Measurements from ENCODE around the gene STK38L. TPM values are rescaled to one million over a fixed set of nuclear protein-coding genes. Genes with fewer than 3 reads are reported as not detected.

The STK38L gene
- total and polyA plus RNA-seq, 2 of the 8 experiments (the other 6 are each of a cell fraction or from before 2014, with no cell fraction given): 8.1 to 63.6 TPM

DNA sequence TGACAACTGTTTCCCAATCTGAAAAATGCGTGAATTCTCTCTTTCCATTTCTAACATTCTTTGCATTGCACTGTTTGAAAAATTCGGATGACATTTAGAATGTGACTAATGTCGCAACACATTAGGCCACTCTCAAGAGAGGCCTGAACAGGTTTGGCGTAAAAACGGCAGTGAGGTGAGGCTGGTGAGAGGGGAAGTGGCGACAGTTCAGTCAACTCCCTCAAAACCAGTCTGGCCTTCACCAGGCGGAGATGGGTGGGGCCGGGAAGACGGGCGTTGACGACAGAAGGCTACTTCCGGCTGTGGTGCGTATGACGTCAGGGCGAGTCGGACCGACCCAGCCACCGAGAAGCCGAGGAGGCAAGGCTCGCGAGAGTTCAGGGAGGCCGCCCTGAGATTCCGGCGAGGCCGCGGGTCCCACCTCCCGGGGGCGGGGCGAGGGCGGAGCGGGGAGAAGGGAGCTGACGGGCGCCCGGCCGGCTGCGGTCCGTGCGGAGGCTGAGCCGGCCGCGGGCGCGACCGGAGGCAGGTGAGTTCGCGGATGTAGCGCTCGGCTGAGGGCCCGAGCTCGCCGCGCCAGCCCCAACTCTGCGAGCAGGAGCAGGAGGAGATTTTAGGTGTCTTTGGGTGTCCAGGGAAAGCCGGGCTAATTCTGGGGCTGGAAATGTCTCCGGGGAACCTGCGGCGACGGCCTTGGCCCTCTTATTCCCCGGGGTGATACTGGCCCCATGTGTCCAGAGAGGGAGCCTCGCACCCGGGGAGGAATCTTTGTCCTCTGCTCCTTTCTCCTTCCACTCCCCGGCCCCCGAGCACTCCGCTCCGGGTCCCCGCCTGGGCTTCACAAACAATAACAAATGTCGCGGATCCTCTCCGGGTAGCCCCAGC lies at the start of gene STK38L (continued):
- TF ChIP-seq, protein P1, sequence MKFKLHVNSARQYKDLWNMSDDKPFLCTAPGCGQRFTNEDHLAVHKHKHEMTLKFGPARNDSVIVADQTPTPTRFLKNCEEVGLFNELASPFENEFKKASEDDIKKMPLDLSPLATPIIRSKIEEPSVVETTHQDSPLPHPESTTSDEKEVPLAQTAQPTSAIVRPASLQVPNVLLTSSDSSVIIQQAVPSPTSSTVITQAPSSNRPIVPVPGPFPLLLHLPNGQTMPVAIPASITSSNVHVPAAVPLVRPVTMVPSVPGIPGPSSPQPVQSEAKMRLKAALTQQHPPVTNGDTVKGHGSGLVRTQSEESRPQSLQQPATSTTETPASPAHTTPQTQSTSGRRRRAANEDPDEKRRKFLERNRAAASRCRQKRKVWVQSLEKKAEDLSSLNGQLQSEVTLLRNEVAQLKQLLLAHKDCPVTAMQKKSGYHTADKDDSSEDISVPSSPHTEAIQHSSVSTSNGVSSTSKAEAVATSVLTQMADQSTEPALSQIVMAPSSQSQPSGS (IDR thresholded peaks at IDR 0.05; ENCODE audit: low read length): peak; percentile 94
- TF ChIP-seq PHF8 (conservative IDR thresholded peaks at IDR 0.05; ENCODE audit: low read depth, low read length) (peak; percentile 96), TAF7 (optimal IDR thresholded peaks at IDR 0.05; ENCODE audit: borderline replicate concordance, low read depth, low read length) (peak; percentile 57), YY1 (IDR thresholded peaks at IDR 0.05; ENCODE audit: low read depth, low read length) (no peak), JUN (IDR thresholded peaks at IDR 0.05; ENCODE audit: low read depth, low read length) (no peak), CHD2 (IDR thresholded peaks at IDR 0.05; ENCODE audit: low read length) (peak; percentile 95), RXRA (IDR thresholded peaks at IDR 0.05; ENCODE audit: insufficient read depth, low read depth, low read length) (no peak), SAP30 (IDR thresholded peaks at IDR 0.05; ENCODE audit: insufficient read depth, insufficient replicate concordance, low read length) (no peak), SIRT6 (IDR thresholded peaks at IDR 0.05; ENCODE audit: low read length) (no peak)

Data from H1 (cell line).